Activated CD8-positive, alpha-beta memory T cell treated with anti-CD3 and anti-CD28 coated beads for 4 hours (primary cell): ENCODE data around the gene CD33.
"Not testable (repeated sequence)": the region's sequence is repeated elsewhere in the genome, so short reads cannot be mapped to it uniquely, and the experiment has no call there.

Experiments used
- DNase-seq, 2 donors: peaks; one replicate each; pipeline ENCODE4 v3.0.0-alpha.2; 2020; ENCODE audit warnings: low read depth in 2 of 2

Gene CD33

DNA sequence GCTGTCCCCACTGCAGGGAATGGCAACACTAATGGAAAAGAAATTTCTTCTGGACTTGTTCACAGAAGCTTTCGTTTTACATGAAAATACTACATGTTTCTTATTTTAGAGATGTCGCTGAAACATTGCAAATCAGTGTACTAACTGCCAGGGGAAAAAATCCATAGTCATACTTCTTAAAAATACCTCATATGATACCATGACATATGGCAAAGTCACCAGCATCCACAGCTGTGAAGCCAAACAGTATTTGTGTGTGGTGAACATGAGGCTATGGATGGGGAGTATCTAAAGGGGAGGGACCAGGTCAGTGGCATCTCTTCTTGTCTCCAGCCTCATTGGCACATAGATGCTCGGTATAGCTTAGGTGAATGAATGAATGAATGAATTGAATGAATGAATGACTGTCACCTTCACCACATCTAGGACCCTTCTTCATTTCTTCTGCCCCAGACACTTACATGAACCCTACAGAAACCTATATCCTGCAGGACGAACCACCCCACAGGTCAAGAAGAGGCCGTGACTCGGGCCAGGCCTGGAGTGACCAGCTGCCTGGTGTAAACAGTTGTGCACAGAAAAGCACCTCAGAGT, 14.6 kb upstream of the CD33 start:
- DNase-seq = no peak

DNA sequence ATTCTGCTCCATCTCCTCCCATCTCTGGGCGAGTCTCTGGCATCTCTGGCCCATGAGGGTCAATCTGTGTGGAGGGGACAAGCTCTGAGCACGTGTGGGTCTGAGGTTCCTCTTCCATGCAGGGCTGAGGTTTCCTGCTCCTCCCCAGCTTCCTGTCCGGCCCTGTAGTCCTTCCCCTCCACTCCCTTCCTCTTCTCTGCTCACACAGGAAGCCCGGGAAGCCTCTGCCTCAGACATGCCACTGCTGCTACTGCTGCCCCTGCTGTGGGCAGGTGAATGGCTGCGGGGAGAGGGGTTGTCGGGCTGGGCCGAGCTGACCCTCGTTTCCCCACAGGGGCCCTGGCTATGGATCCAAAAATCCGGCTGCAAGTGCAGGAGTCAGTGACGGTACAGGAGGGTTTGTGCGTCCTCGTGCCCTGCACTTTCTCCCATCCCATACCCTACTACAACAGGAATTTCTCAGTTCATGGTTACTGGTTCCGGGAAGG, 14.0 kb upstream of the CD33 start:
- not testable (repeated sequence) for DNase-seq

DNA sequence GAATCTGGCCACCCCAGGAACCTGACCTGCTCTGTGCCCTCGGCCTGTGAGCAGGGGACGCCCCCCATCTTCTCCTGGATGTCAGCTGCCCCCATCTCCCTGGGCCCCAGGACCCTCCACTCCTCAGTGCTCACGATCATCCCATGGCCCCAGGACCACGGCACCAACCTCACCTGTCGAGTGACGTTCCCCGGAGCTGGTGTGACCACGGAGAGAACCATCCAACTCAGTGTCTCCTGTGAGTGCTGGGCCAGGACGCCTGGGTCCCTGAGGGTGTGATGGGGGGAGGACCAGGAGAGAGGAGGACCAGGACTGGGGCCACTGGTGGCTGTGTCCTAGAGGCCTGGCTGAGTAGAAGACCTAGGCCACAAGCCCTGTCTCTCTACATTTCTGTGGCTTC, 13.0 kb upstream of the CD33 start:
- DNase-seq = no peak

DNA sequence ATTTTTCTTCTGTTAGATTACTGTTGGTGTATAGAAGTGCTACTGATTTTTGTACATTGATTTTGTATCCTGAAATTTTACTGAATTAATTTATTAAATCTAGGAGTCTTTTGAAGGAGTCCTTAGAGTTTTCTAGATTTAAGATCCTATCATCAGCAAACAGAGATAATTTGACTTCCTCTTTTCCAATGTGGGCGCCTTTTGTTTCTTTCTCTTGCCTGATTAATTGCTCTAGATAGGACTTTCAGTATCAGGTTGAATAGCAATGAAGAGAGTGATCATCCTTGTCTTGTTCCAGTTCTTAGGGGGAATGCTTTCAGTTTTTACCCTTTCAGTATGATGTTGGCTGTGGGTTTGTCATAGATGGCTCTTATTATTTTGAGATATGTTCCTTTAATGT, 5.6 kb upstream of the CD33 start:
- DNase-seq = no peak

DNA sequence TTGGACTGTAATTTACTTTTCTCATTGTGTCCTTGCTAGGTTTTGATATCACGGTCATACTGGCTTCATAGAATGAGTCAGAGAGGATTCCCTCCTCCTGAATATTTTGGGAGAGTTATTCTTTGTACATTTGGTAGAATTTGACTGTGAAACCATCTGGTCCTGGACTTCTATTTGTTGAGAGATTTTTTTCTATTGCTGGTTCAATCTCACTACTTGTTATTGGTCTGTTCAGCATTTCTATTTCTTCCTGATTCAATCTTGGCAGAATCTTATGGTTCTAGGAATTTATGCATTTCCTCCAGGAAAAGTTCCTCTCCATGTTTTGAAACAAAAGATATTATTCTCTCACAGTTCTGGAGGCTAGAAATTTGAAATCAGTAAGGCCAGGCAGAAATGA, 4.9 kb upstream of the CD33 start:
- DNase-seq = no peak

DNA sequence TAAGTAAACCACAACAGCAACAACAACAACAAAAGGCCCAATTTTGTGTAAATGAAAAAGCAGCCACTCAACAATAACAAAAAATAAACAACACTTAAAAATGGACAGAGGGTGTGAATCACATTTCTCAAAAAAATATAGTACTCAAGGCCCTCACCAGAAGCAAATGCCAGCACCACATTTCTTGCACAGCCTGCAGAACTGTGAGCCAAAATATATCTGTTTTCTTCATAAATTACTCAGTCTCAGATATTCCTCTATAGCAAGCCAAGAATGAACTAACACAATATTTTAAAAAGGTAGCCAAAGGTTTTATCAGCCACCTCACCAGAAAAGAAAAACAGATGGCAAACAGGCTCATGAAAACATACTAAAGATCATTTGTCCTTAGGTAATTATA, 3.9 kb upstream of the CD33 start:
- DNase-seq = no peak

DNA sequence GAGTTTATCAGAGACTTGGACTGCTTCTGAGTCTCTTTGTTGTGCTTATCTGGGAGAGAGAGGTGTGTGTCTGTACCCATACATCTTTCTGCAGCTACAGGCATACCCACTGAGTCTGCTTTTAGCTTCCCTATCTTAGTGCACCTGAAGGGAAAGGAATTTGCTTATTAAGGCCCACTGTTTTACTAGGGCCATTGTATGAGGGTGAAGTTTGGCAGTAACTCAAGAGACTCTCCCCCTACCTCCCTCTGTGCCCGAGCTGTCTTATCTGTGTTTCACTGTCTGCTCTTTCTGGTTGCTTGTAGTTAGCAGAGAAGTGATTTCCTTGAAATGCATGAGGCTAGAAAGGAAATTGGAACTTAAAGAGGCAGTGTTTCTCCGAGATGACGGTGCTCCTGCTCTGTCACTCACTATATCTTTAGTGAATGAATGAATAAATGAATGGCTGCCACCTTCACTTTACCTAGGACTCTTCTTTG, 678 bp upstream of the CD33 start:
- no peak for DNase-seq

DNA sequence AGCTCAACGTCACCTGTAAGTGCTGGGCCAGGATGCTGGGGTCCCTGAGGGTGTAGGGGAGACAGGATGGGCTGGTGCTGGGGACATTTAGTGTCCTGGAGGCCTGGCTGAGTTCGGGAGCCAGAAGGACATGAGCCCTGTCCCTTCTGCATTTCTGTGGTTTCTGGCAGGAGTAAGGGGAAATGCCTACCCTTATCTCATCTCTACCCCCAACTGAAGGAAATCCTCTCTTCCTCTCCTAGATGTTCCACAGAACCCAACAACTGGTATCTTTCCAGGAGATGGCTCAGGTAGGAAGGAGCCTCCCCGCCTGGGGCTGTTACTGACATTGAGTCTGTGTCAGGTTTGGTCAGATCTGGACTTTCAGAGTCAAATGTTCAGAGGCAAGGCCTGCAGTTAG, 1.2 kb downstream of the CD33 start:
- no peak for DNase-seq

DNA sequence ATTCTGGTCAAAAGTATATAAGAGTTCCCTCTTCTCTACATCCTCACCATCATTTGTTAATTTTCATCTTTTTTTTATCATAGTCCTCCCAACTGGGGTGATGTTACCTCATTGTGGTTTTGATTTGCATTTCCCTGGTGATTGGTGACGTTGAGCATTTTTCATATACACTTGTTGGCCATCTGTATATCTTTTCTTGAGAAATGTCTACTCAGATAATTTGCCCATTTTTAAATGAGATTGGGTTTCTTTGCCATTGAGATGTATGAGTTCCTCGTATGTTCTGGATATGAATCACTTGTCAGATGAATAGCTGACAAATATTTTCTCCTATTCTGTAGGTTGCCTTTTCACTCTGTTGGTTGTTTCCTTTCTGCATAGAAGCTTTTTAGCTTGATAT, 2.4 kb downstream of the CD33 start:
- no peak for DNase-seq

DNA sequence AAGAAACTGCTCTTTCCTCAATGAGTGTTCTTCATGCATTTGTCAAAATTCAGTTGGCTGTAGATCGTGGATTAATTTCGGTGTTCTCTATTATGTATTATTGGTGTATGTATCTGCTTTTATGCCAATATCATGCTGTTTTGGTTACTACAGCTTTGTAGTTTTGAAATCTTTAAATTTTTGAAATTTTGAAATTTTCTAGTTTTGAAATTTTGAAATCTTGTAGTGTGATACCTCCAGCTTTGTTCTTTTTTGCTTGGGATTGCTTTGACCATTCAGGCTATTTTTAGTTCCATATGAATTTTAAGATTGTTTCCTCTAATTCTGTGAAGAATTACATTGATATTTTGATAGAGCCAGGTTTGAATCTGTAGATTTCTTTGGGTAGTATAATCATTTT, 3.1 kb downstream of the CD33 start:
- no peak for DNase-seq

DNA sequence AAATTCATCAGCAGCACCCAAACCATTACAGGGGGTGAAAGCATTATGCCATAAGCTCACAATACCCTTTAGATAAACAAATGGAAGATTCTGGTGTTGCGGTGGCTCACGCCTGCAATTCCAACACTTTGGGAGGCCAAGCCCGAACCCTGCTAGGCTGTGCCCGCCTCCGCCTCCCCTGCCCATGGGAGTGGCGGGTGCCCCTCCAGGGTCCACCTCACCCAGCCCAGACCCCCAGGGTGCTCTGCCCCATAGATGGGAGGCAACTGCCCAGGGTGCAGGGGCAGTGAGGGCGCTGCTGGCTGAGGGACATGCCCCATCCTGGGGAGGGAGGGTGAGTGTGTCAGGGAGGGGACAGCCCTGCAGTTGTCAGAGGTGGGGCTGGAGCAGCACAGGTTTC, 16.0 kb downstream of the CD33 start:
- DNase-seq = no peak

DNA sequence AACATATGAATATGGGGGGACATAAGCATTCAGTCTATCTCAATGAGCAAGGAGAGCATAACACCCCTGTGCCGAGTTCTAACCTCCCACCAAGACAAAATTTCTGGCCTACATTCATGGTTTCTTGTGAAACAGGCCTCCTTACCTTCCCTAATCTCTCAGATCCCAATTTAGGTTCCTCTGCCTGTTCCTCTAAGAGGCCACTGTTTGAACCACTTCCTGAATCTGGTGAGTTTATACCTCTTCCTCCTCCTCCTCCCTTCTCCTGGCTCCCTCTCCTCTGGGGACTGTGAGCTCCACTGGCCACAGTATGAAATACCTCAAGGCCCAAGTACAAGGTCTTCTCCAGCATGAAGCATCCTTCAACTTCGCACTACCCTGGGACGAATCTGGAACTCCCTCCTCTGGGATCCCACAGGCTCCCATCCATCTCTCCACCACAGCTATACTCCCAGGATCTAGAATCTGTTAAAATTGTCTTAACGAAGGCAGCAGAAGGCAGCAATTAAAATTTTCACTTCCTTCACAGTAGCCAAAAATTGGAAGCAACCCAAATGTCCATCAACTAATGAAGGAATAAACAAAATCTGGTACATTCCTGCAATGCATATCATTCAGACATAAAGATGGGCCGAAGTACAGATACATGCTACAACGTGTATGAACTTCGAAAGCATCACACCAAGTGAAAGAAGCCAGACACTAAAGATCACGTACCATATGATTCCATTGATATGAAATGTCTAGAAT, 18.2 kb downstream of the CD33 start:
- DNase-seq = no peak

DNA sequence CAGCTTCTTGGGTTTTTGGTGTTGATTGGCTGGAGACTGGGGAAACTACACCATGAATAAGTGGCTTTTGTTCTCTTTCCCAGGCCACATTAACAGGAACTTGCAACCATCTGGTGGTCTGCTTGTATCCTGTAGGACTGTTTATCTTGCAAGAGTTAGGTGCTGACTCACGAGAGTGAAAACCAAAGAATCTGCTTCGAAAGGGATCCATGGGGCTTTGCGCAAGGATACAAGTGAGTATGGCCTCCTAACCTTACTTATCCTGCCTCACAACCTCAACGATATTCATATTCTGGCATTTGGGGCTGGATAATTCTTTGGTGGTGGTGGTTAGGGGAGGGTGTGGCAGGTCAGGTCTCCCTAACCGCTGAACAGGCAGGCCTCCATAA, 21.3 kb downstream of the CD33 start:
- no peak for DNase-seq

DNA sequence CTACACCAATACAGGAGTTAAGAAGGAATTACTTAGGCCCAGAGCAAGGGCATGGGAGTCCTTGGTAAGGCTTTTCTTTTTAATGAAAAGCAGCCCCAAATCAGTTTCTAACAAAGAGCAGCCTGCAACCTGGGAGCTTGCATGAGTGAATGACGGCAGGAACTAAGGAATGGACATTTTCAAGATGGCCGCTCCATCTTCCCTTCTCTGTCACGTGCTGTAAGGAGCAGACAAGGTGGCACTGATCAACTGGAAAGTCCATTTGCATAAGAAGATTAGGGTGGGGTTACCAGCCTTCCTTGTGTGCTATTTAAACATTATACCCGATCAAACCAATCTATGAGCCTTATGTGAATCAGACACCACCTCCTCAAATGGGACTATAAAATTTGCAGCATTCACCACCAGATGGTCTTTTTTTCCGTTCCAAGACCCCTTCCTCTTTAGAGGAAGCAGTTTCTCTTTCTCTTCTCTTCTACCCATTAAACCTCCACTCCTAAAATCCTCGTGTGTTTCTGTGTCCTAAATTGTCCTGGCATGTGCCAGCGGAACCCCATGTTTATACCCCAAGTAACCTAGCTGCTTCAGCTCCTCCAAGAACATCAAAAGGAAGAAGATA, 23.2 kb downstream of the CD33 start:
- DNase-seq = no peak

DNA sequence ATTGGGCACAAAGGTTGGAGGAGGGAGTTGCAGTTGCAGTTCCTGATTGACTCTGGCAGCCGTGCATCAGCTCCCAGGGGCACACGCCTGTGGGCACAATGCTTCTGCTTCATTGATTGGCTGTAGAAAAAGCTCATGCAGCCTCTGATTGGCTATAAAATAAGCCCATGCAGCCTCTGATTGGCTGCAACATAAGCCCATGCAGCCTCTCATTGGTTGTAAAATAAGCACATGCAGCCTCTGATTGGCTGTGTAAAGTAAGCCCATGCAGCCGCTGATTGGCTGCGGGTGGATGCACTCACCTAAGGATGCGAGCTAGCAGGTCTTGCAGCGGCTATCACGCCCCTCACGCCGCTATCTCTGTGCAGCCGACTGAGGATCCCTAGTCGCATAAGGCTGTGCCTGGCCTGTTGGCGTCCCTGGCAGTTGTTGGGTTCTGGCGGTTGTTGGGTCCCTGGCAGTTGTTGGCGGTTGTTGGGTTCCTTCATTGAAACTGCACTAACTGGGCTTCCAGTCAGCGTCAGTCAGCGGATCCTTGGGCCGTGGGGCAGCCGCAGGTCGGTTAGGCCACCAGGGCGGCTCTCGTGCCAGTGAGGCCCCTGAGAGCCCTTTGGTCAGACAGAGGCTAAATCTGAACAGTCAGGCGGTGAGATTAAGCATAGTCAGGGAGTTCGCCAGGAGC, 26.0 kb downstream of the CD33 start, which contains the start of gene SIGLECL1:
TSS of gene SIGLECL1 (plus strand) at position 295 of the 682 bp plus-strand sequence. CDS start 12,993 bp downstream, outside the sequence.
- no peak for DNase-seq

DNA sequence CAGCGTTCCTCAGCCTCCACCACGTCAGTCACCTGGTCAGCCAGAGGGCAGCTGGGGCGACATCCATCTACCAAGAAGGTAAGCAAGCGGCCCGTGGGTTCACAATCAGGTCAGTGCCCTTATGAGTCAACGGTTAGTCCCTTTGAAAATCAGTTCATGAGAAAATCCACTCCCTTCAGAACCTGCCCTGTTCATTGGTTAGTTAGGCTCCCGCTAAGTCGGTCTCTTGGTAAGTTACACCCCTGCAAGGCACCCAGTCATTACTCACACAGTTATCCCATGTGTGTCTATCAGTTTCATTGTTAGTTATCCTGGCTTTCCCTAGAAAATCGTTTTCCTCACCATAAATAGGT, 26.6 kb downstream of the CD33 start:
- no peak for DNase-seq

DNA sequence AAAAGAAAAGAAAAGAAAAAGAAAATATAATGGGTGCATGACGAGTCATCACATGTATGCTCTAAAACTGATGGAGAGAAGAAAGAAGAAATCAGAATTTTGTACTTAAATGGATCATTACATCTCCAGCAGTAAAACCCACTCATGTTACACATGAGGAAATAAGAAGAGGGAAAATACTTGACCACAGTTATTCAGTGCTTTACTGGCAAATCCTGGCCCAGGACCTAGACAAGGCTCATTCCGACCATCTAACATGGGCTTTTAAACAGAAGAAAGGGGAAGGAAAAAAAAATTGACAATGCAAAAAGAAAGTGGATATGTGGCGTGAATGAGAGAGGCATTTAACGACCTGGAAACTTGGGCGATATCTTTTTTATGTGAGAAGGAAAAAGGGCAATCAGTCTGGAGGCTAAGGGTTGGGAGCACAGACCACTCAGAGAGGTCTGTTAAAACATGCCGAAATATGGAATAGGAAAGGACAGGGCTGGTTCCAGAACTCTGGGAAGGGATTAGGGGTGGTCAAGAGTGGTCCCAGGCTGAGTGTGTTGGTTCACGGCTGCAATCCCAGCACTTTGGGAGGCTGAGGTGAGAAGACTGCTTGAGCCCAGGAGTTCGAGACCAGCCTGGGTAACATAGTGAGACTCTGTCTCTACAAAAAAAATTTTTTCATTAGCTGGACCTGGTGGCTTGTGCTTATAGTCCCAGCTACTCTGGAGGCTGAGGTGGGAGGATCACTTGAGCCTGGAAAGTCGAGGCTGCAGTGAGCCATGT, 27.6 kb downstream of the CD33 start:
- no peak for DNase-seq

DNA sequence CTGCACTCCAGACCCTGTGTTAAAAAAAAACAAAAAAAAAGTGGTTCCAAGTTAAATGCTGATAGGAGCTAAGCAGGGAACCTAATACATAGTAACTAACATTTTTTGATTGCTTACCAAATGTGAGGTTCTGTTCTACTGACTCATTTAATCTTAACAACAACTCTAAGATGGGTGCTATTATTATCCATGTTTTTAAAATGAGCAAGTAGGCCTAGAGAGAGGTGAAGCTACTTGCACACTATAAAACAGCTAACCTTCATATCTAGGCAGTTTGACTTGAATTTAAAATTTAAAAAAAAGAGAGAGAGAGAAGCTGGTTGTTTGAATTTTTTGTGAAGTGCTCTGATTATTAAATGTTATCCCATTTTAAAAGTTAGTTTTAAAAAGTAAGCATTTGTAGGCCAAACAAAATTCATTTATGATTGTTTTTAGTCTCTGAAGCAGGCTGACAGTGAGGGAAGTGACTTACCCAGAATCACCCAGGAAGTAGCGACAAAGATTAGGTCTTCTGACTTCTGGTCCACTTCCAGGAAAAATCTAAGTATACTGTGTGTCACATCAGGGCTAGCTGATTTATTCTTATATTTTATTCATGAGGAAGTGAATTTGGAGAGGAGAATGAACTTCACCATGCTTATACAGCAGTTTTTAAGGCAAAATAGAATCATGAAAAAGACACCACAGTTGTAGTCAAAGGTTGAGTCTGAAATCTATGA, 28.4 kb downstream of the CD33 start:
- no peak for DNase-seq

DNA sequence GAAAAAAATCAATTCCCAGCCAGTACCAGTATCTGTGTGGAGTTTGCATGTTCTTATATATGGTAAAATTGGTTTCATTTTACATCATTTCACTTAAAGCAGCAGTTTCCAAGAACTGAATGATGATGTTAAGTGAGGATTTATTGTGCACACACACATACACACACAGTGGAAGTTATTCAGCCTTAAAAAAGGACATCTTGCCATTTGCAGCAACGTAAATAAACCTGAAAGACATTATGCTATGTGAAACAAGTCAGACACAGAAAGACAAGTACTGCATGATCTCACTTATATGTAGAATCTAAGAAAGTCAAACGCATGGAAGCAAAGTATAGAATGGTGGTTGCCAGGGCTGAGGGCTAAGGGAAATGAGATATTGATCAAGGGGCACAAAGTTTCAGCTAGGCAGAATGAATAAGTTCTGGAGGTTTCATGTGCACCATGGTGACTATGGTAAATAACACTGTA, 31.3 kb downstream of the CD33 start:
- no peak for DNase-seq

DNA sequence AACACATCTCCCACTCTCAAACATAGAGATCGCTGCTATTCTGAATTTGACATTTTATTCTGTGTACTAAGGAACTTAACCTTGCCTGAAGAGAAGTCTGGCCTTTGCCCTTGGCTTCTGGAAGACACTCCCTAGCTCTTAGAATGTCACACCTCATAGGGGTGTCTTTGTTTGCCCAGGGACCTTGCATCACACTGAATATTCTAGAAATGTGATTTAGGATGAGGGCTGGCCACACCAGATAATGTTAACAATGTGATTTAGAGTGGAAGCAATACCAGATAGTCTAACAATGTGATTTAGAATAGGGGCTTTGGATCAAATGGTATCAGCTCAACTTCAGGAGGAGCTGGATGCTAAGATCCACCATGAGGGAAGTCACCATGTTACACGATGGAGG, 32.6 kb downstream of the CD33 start:
- no peak for DNase-seq
